Measurements from ENCODE around the gene TEP1. TPM values are rescaled to one million over a fixed set of nuclear protein-coding genes. Genes with fewer than 3 reads are reported as not detected.

The TEP1 gene
- total and polyA plus RNA-seq, 2 experiments from 2014 or later: 3.0 to 8.5 TPM

DNA sequence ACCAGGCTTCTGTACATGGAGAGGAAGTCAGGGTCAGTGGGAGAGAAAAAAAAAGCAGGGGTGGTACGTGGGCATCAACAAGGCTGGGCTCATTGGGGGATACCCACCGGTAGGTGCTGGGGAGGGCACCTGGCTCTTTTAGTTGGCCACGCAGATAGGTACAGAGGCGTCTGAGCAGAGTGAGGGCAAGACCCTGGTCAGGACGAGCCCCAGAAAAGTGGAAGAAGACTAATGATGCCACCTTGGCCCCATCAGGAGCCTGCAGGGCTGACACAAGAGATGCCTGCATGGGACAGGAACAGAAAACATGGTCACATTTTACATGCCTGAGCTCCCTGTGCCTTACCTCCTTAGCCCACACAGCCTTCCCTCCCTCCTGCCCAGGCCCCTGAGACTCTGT is 29.7 kb downstream of the TEP1 start (continued):
- TF ChIP-seq, protein P1, sequence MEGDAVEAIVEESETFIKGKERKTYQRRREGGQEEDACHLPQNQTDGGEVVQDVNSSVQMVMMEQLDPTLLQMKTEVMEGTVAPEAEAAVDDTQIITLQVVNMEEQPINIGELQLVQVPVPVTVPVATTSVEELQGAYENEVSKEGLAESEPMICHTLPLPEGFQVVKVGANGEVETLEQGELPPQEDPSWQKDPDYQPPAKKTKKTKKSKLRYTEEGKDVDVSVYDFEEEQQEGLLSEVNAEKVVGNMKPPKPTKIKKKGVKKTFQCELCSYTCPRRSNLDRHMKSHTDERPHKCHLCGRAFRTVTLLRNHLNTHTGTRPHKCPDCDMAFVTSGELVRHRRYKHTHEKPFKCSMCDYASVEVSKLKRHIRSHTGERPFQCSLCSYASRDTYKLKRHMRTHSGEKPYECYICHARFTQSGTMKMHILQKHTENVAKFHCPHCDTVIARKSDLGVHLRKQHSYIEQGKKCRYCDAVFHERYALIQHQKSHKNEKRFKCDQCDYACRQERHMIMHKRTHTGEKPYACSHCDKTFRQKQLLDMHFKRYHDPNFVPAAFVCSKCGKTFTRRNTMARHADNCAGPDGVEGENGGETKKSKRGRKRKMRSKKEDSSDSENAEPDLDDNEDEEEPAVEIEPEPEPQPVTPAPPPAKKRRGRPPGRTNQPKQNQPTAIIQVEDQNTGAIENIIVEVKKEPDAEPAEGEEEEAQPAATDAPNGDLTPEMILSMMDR (conservative IDR thresholded peaks at IDR 0.05; ENCODE audit: low read depth in 2 of 2): no peak

DNA sequence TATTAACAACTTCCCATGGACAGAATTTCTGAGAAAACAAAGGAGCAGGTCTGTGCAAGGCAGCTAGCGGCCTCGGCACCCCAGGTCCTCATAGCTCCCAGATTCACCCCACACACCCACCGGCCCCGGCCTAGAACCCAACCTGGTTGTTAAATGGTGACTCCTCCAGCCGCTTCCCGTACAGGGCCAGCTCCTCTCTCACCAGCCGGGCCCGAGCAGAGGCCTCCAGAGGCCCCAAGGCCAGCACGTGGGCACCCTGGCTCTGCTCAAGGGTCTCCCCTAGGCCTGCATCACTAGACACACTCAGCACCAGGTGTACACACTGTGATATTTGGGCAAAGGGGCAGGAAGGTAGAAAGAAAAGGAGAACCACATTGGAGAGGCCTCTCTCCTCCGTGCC is 30.3 kb downstream of the TEP1 start:
- no peaks in the 10 kb centered on the region for H3F3A ChIP-seq (replicated peaks; ENCODE audit: low read depth)
- H3K4me2 ChIP-seq: no peak overlapping the region
- no peak overlapping the region for H3K27ac Mint-ChIP-seq
- peaks cover 9% of the 10 kb centered on the region for H3K27me3 Mint-ChIP-seq (ENCODE audit: insufficient read depth, low read depth, poor library complexity)
- H3K36me3 ChIP-seq (ENCODE audit: insufficient read depth): peaks cover 4% of the 10 kb centered on the region; the same call in 1 of the 2 replicates
- no peak overlapping the region for H3K4me3 Mint-ChIP-seq
- H3K27ac ChIP-seq (ENCODE audit: low read depth): no peak overlapping the region
- no peak overlapping the region for H2AFZ ChIP-seq
- DNase-seq (ENCODE audit: low spot score): no peak
- no peak overlapping the region for H3K4me3 ChIP-seq
- H3K27me3 ChIP-seq (ENCODE audit: insufficient read depth): no peaks in the 10 kb centered on the region
- ATAC-seq: no peak
- peaks cover 3% of the 10 kb centered on the region; the same call in 2 of the 3 replicates for H3K4me1 Mint-ChIP-seq
- H3K9me3 Mint-ChIP-seq: no peaks in the 10 kb centered on the region; the same call in 2 of the 3 replicates
- peaks cover 52% of the 10 kb centered on the region for H3K36me3 Mint-ChIP-seq (ENCODE audit: low read depth)
- H3K4me1 ChIP-seq (ENCODE audit: insufficient read depth): no peaks in the 10 kb centered on the region
- TF ChIP-seq EZH2phosphoT487 (IDR thresholded peaks at IDR 0.05; ENCODE audit: unreplicated experiment) (no peak), STAT1 (IDR thresholded peaks at IDR 0.05; ENCODE audit: unreplicated experiment) (no peak), ZNF331 (CRISPR knock-in tag; IDR thresholded peaks at IDR 0.05; ENCODE audit: low read depth) (no peak), CREB1 (CRISPR knock-in tag; IDR thresholded peaks at IDR 0.05; ENCODE audit: low read depth) (no peak), JUNB (IDR thresholded peaks at IDR 0.05; ENCODE audit: unreplicated experiment) (no peak), ZNF114 (CRISPR knock-in tag; IDR thresholded peaks at IDR 0.05) (no peak), POLR2AphosphoS5 (IDR thresholded peaks at IDR 0.05; ENCODE audit: low read depth) (no peak)
- TF ChIP-seq, protein P2, sequence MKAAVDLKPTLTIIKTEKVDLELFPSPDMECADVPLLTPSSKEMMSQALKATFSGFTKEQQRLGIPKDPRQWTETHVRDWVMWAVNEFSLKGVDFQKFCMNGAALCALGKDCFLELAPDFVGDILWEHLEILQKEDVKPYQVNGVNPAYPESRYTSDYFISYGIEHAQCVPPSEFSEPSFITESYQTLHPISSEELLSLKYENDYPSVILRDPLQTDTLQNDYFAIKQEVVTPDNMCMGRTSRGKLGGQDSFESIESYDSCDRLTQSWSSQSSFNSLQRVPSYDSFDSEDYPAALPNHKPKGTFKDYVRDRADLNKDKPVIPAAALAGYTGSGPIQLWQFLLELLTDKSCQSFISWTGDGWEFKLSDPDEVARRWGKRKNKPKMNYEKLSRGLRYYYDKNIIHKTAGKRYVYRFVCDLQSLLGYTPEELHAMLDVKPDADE (IDR thresholded peaks at IDR 0.05): no peak
- TF ChIP-seq, protein P1 (conservative IDR thresholded peaks at IDR 0.05; ENCODE audit: low read depth in 2 of 2): no peak
- TF ChIP-seq, protein P3, sequence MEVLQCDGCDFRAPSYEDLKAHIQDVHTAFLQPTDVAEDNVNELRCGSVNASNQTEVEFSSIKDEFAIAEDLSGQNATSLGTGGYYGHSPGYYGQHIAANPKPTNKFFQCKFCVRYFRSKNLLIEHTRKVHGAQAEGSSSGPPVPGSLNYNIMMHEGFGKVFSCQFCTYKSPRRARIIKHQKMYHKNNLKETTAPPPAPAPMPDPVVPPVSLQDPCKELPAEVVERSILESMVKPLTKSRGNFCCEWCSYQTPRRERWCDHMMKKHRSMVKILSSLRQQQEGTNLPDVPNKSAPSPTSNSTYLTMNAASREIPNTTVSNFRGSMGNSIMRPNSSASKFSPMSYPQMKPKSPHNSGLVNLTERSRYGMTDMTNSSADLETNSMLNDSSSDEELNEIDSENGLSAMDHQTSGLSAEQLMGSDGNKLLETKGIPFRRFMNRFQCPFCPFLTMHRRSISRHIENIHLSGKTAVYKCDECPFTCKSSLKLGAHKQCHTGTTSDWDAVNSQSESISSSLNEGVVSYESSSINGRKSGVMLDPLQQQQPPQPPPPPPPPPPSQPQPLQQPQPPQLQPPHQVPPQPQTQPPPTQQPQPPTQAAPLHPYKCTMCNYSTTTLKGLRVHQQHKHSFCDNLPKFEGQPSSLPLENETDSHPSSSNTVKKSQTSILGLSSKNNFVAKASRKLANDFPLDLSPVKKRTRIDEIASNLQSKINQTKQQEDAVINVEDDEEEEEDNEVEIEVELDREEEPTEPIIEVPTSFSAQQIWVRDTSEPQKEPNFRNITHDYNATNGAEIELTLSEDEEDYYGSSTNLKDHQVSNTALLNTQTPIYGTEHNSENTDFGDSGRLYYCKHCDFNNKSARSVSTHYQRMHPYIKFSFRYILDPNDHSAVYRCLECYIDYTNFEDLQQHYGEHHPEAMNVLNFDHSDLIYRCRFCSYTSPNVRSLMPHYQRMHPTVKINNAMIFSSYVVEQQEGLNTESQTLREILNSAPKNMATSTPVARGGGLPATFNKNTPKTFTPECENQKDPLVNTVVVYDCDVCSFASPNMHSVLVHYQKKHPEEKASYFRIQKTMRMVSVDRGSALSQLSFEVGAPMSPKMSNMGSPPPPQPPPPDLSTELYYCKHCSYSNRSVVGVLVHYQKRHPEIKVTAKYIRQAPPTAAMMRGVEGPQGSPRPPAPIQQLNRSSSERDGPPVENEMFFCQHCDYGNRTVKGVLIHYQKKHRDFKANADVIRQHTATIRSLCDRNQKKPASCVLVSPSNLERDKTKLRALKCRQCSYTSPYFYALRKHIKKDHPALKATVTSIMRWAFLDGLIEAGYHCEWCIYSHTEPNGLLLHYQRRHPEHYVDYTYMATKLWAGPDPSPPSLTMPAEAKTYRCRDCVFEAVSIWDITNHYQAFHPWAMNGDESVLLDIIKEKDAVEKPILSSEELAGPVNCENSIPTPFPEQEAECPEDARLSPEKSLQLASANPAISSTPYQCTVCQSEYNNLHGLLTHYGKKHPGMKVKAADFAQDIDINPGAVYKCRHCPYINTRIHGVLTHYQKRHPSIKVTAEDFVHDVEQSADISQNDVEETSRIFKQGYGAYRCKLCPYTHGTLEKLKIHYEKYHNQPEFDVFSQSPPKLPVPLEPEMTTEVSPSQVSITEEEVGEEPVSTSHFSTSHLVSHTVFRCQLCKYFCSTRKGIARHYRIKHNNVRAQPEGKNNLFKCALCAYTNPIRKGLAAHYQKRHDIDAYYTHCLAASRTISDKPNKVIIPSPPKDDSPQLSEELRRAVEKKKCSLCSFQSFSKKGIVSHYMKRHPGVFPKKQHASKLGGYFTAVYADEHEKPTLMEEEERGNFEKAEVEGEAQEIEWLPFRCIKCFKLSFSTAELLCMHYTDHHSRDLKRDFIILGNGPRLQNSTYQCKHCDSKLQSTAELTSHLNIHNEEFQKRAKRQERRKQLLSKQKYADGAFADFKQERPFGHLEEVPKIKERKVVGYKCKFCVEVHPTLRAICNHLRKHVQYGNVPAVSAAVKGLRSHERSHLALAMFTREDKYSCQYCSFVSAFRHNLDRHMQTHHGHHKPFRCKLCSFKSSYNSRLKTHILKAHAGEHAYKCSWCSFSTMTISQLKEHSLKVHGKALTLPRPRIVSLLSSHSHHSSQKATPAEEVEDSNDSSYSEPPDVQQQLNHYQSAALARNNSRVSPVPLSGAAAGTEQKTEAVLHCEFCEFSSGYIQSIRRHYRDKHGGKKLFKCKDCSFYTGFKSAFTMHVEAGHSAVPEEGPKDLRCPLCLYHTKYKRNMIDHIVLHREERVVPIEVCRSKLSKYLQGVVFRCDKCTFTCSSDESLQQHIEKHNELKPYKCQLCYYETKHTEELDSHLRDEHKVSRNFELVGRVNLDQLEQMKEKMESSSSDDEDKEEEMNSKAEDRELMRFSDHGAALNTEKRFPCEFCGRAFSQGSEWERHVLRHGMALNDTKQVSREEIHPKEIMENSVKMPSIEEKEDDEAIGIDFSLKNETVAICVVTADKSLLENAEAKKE (CRISPR knock-in tag; IDR thresholded peaks at IDR 0.05): no peak
- H3K79me2 ChIP-seq (replicated peaks; ENCODE audit: insufficient read depth): no peaks in the 10 kb centered on the region
- no peaks in the 10 kb centered on the region for H4K20me1 ChIP-seq (replicated peaks; ENCODE audit: insufficient read depth)
- no peaks in the 10 kb centered on the region for H3K9me2 ChIP-seq (ENCODE audit: insufficient read depth)
